Spleen (tissue), 11 donors: Measurements from ENCODE around the gene PDXK. TPM values are rescaled to one million over a fixed set of nuclear protein-coding genes. Genes with fewer than 3 reads are reported as not detected.
A peak's percentile ranks its signal among the peaks of the same experiment; 100 is the strongest.

Experiments
- DNase-seq: peaks from one replicate; pipeline ENCODE4 v3.0.0-alpha.2; 2020
- H3K27ac ChIP-seq, 8 donors: fragments of 200-600 bp; sonication (generic) in 7 of 8; 1 replicate in 4 of 8; 2 replicates in 4 of 8; pipeline versions ENCODE4 v1.5.0 to v1.8.0; 2016 to 2021; ENCODE audit warnings: inconsistent platforms in 4 of 8, mild to moderate bottlenecking in 4 of 8, moderate library complexity in 1 of 8
- H3K27me3 ChIP-seq, 7 donors: fragments of 200-600 bp; sonication (generic) in 6 of 7; replicated peaks in 1 of 7; 1 replicate in 4 of 7; 2 replicates in 3 of 7; pipeline versions ENCODE4 v1.5.0 to v1.8.0; 2016 to 2021; ENCODE audit warnings: inconsistent platforms in 3 of 7, mild to moderate bottlenecking in 1 of 7
- H3K36me3 ChIP-seq, 6 donors: fragments of 200-600 bp; sonication (generic) in 5 of 6; 1 replicate in 4 of 6; 2 replicates in 2 of 6; pipeline versions ENCODE4 v1.5.0 to v1.8.0; 2016 to 2021; ENCODE audit warnings: inconsistent platforms in 2 of 6
- H3K4me1 ChIP-seq, 6 donors: fragments of 200-600 bp; sonication (generic) in 5 of 6; 1 replicate in 3 of 6; 2 replicates in 3 of 6; pipeline versions ENCODE4 v1.5.0 to v1.8.0; 2016 to 2021; ENCODE audit warnings: inconsistent platforms in 3 of 6
- H3K4me3 ChIP-seq, 8 donors: fragments of 200-600 bp; sonication (generic) in 7 of 8; 1 replicate in 4 of 8; 2 replicates in 4 of 8; pipeline versions ENCODE4 v1.5.0 to v1.8.0; 2016 to 2021; ENCODE audit warnings: inconsistent platforms in 4 of 8, mild to moderate bottlenecking in 4 of 8, moderate library complexity in 2 of 8
- H3K9me3 ChIP-seq, 8 donors: fragments of 200-600 bp; sonication (generic) in 7 of 8; 1 replicate in 4 of 8; 2 replicates in 4 of 8; pipeline versions ENCODE4 v1.5.0 to v1.8.0; 2016 to 2021; ENCODE audit warnings: inconsistent platforms in 4 of 8
- POLR2A ChIP-seq, 3 donors: fragments of 450-650 bp; IDR thresholded peaks; one replicate each; pipeline ENCODE4 v1.5.1; 2017; ENCODE audit warnings: antibody characterized with exemption in 3 of 3, mild to moderate bottlenecking in 1 of 3
- POLR2AphosphoS5 ChIP-seq, 3 donors: sonication (generic); formaldehyde crosslinking; IDR thresholded peaks; one replicate each; pipeline ENCODE4 v1.5.1; 2017; ENCODE audit warnings: antibody characterized with exemption in 3 of 3
- WGBS, 5 donors: extraction: QIAGEN DNeasy Blood & Tissue Kit in 3 of 5; methylation state at CpG; one replicate each; pipeline versions ENCODE4 v1.1.5 to v1.1.7; 2013 to 2018; 5-methylcytosine and 5-hydroxymethylcytosine counted together
- intact Hi-C: fragments of 100-400 bp; cut with DNase I; formaldehyde crosslinking; loops from one replicate; pipeline ENCODE4 v1.15.0; 2023; ENCODE audit warnings: low total_unique reads
- polyA plus RNA-seq, 3 donors: library from polyadenylated mRNA; stranded (reverse); fragments of 200-250 nt; gene quantifications; one replicate each; pipeline ENCODE4 v1.2.1, GENCODE V29; 2013
- total RNA-seq, 7 donors: library from RNA; depleted of rRNA in 3 of 7; stranded (reverse); fragments of >200 nt in 3 of 7; fragmentation: NEBNext Ultra II Directional in 4 of 7; extraction: Animal tissue kit (Norgen Biotek cat#: 25700) in 4 of 7; gene quantifications; one replicate each; pipeline versions ENCODE4 v1.1.0 to v1.2.1, GENCODE V29; 2016 to 2021
- TF ChIP-seq, protein P1 (sequence below), 11 experiments: fragments of 200-600 bp in 7 of 11; fragments of 450-650 bp in 4 of 11; sonication (generic) in 4 of 11; IDR thresholded peaks in 8 of 11; conservative IDR thresholded peaks in 3 of 11; 1 replicate in 7 of 11; 2 replicates in 4 of 11; pipeline versions ENCODE4 v1.4.0 to v1.8.0; 2016 to 2021; ENCODE audit warnings: antibody characterized with exemption in 11 of 11, inconsistent platforms in 4 of 11, mild to moderate bottlenecking in 1 of 11
- donor health status: healthy with polysubstance abuse.
- donor health status: DM: no; HTN: no; CAD: no; lungs with moderate emphysema.
- donor health status: DM: no; HTN: no; CAD: no.
- donor health status: Bipolar disorder and iron deficiency.
- donor health status: healthy.
- donor health status: DM: no; HTN: no; CAD: no.
- donor health status: DM: yes; HTN: yes; CAD: no.

The PDXK gene
- total and polyA plus RNA-seq, 10 donors = 17.9 to 82.9 (median 51.0) TPM

DNA sequence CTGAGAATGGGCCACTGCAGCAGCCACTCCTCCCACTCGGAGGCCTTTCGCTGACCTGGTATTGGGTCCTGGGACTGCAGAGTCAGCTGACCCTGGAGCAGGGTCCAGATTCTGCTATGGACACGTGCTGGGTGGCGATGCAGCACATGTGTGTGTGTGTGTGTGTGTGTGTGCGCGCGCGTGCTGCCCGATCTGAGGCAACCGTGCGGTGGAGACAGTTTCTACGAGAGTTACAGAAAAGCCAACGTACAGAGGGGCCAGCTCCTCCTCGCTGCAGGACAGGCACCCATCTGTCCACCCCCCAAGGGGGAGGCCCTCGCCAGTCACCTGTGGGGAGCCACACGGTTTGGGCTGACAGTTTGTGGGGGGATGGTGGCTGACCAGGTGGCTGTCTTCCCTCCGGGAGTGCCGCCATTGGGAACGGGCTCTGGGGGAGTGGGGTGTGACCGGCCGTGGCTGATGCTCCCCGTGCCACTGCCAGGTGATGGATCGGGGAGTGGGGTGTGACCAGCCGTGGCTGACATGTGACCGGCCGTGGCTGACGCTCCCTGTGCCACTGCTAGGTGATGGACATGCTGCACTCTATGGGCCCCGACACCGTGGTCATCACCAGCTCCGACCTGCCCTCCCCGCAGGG is 33.1 kb downstream of the PDXK start:
- no peak for DNase-seq
- intact Hi-C loops = no loop called here
- Histone ChIP-seq H3K4me3 (no peak overlapping the region), H3K9me3 (no peaks in the 10 kb centered on the region), H3K27ac (no peak overlapping the region), H3K4me1 (peaks cover 0 to 5% (median 0%) of the 10 kb centered on the region in 6 donors), H3K27me3 (no peaks in the 10 kb centered on the region), H3K36me3 (peaks cover 0 to 100% (median 88%) of the 10 kb centered on the region in 6 donors)
- no peak for TF ChIP-seq POLR2A (IDR thresholded peaks at IDR 0.05)
- TF ChIP-seq, protein P1, sequence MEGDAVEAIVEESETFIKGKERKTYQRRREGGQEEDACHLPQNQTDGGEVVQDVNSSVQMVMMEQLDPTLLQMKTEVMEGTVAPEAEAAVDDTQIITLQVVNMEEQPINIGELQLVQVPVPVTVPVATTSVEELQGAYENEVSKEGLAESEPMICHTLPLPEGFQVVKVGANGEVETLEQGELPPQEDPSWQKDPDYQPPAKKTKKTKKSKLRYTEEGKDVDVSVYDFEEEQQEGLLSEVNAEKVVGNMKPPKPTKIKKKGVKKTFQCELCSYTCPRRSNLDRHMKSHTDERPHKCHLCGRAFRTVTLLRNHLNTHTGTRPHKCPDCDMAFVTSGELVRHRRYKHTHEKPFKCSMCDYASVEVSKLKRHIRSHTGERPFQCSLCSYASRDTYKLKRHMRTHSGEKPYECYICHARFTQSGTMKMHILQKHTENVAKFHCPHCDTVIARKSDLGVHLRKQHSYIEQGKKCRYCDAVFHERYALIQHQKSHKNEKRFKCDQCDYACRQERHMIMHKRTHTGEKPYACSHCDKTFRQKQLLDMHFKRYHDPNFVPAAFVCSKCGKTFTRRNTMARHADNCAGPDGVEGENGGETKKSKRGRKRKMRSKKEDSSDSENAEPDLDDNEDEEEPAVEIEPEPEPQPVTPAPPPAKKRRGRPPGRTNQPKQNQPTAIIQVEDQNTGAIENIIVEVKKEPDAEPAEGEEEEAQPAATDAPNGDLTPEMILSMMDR (IDR thresholded peaks at IDR 0.05 in 8 of 11, conservative IDR thresholded peaks at IDR 0.05 in 3 of 11) = no peak
- TF ChIP-seq POLR2AphosphoS5 (IDR thresholded peaks at IDR 0.05) = no peak
- 89 to 96% (median 93%) methylated on average over 9 to 31 of the region's 31 CpGs for WGBS, 5 donors

- 93 to 96% (median 95%) methylated on average over 24 to 28 of the region's 28 CpGs for WGBS, 5 donors
- Histone ChIP-seq H3K36me3 (peaks cover 0 to 100% (median 82%) of the 10 kb centered on the region in 6 donors), H3K9me3 (no peaks in the 10 kb centered on the region), H3K27me3 (no peaks in the 10 kb centered on the region), H3K4me3 (no peak overlapping the region), H3K4me1 (peaks cover 0 to 13% (median 6%) of the 10 kb centered on the region in 6 donors), H3K27ac (no peak overlapping the region)
- intact Hi-C loops = no loop called here
- no peak for DNase-seq
- TF ChIP-seq POLR2A (IDR thresholded peaks at IDR 0.05) (no peak), POLR2AphosphoS5 (IDR thresholded peaks at IDR 0.05) (peak in 1 of 3 donors; percentile 35)
- TF ChIP-seq, protein P1 (IDR thresholded peaks at IDR 0.05 in 8 of 11, conservative IDR thresholded peaks at IDR 0.05 in 3 of 11) = no peak
These were observed 34.0 kb downstream of the PDXK start for GRCh38 chr21:43752758-43753438.

GRCh38 chr21:43753439-43753799 is 34.5 kb downstream of the PDXK start:
- H3K27ac ChIP-seq = no peak overlapping the region
- TF ChIP-seq, protein P1 (IDR thresholded peaks at IDR 0.05 in 8 of 11, conservative IDR thresholded peaks at IDR 0.05 in 3 of 11) = no peak
- no peak for DNase-seq
- H3K36me3 ChIP-seq = peaks cover 0 to 100% (median 77%) of the 10 kb centered on the region in 6 donors
- no peaks in the 10 kb centered on the region for H3K27me3 ChIP-seq
- H3K4me1 ChIP-seq = peaks cover 0 to 17% (median 8%) of the 10 kb centered on the region in 6 donors
- H3K9me3 ChIP-seq = no peaks in the 10 kb centered on the region
- 95 to 97% (median 96%) methylated on average over 9 to 16 of the region's 16 CpGs; no CpG with 5 or more reads in 1 of the 5 donors for WGBS, 5 donors
- H3K4me3 ChIP-seq = no peak overlapping the region
- intact Hi-C loops = no loop called here
